ENCODE results near the gene HPSE2. TPM values are rescaled to one million over a fixed set of nuclear protein-coding genes. Genes with fewer than 3 reads are reported as not detected.

The HPSE2 gene
- total and polyA plus RNA-seq, 2 of the 13 experiments (the other 11 are each of a cell fraction or from before 2014, with no cell fraction given), result 0.01 TPM; not detected in 1

- TF ChIP-seq RCOR2 (CRISPR knock-in tag; IDR thresholded peaks at IDR 0.05) (no peak), U2AF2 (IDR thresholded peaks at IDR 0.05; ENCODE audit: low read depth, low read length) (no peak), ZNF484 (CRISPR knock-in tag; IDR thresholded peaks at IDR 0.05; ENCODE audit: borderline replicate concordance, low read depth) (no peak), ZFP91 (CRISPR knock-in tag; IDR thresholded peaks at IDR 0.05; ENCODE audit: borderline replicate concordance) (no peak), ZNF841 (CRISPR knock-in tag; IDR thresholded peaks at IDR 0.05; ENCODE audit: borderline replicate concordance) (no peak)
These were observed 778.8 kb downstream of the HPSE2 start (continued) for GRCh38 chr10:98456686-98457482.

DNA sequence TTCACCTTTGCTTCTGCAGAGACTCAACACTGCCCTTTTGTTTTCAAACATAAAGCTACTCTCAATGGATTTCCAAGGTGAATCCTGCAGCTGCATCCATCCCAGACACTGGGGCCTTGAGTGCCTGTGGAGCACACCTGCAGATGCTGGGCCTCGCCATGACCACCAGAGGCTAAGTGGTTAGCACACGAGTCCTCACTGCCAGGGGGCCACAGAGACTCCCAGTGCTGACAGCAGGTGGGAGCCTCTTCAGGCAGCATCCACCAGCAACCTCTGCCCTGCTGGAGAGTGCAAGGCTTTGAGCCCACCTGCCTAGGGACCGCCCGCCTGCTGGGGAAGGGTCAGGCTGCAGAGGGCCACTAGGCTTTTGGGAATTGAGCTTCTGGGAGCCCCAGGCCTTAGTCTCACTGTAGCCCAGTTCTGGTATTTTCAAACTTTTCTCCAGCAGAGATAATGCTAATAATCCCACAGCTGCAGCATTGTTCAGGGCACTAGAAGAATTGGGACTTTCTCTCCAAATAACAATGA, 779.5 kb downstream of the HPSE2 start:
- DNase-seq (ENCODE audit: low spot score) (no peak), ATAC-seq (no peak), FAIRE-seq (no peak)
- no peaks in the 10 kb centered on the region for H4K20me1 ChIP-seq (ENCODE audit: insufficient read depth, low read length)
- no TSS peak for BruUV-seq (replicated peaks)
- H3K27me3 ChIP-seq (ENCODE audit: control insufficient read depth in 1 of 2, insufficient read depth in 2 of 2, low read length in 2 of 2), result peaks cover 0 to 1% of the 10 kb centered on the region in 2 experiments; a peak in 2 of 5 replicates
- H3K9me3 ChIP-seq (ENCODE audit: low read length), result no peaks in the 10 kb centered on the region
- ChIA-PET CTCF (ENCODE audit: low intra/inter-chr PET ratio, low total read pairs) (no interaction called here), POLR2A (no interaction called here)
- no peaks in the 10 kb centered on the region for H3K79me2 ChIP-seq (ENCODE audit: insufficient read depth, low read length)
- H3K36me3 ChIP-seq (replicated peaks in 1 of 2; ENCODE audit: control insufficient read depth in 1 of 2, insufficient read depth in 2 of 2, low read length in 2 of 2), result no peaks in the 10 kb centered on the region
- peaks cover 23% of the 10 kb centered on the region for H3K4me1 ChIP-seq (ENCODE audit: insufficient read depth, low read length)
- in situ Hi-C loops (cut with HindIII; ENCODE audit: extremely low pct_ligation_motif_present, low pct_unique_long_range_greater_than_20kb) (loop anchor here (25.0 kb wide), 1 partner anchor 581 kb away; no protein-coding TSS in a partner anchor), intact Hi-C loops (cut with micrococcal nuclease; ENCODE audit: unreplicated experiment) (no loop called here)
- no peak overlapping the region for H3K27ac ChIP-seq (ENCODE audit: extremely low read length, insufficient read depth, low read length)
- H3K4me2 ChIP-seq (ENCODE audit: low read depth, low read length), result no peak overlapping the region
- H2AFZ ChIP-seq (ENCODE audit: low read length), result no peak overlapping the region
- no peak overlapping the region for H3K9ac ChIP-seq (ENCODE audit: insufficient read depth, low read depth, low read length)
- no peak overlapping the region for H3K4me3 ChIP-seq (replicated peaks in 1 of 3; ENCODE audit: insufficient read depth in 1 of 3, low read depth in 2 of 3, low read length in 3 of 3)
- no CpG with 5 or more reads among the region's 4 CpGs for WGBS (ENCODE audit: low lambda C conversion rate)
- TF ChIP-seq, protein P1, sequence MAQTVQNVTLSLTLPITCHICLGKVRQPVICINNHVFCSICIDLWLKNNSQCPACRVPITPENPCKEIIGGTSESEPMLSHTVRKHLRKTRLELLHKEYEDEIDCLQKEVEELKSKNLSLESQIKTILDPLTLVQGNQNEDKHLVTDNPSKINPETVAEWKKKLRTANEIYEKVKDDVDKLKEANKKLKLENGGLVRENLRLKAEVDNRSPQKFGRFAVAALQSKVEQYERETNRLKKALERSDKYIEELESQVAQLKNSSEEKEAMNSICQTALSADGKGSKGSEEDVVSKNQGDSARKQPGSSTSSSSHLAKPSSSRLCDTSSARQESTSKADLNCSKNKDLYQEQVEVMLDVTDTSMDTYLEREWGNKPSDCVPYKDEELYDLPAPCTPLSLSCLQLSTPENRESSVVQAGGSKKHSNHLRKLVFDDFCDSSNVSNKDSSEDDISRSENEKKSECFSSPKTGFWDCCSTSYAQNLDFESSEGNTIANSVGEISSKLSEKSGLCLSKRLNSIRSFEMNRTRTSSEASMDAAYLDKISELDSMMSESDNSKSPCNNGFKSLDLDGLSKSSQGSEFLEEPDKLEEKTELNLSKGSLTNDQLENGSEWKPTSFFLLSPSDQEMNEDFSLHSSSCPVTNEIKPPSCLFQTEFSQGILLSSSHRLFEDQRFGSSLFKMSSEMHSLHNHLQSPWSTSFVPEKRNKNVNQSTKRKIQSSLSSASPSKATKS (CRISPR knock-in tag; IDR thresholded peaks at IDR 0.05), result no peak
- TF ChIP-seq MEIS2 (CRISPR knock-in tag; IDR thresholded peaks at IDR 0.05) (no peak), ZNF777 (CRISPR knock-in tag; IDR thresholded peaks at IDR 0.05) (no peak), JARID2 (CRISPR knock-in tag; IDR thresholded peaks at IDR 0.05; ENCODE audit: insufficient replicate concordance) (no peak), ZFAT (CRISPR knock-in tag; conservative IDR thresholded peaks at IDR 0.05) (no peak), ZNF747 (CRISPR knock-in tag; IDR thresholded peaks at IDR 0.05; ENCODE audit: borderline replicate concordance) (no peak)
